Trophoblast cell (in vitro differentiated cells and primary cell): ENCODE results near the gene MIPOL1.
"Not testable (repeated sequence)": the region's sequence is repeated elsewhere in the genome, so short reads cannot be mapped to it uniquely, and the experiment has no call there.

ENCODE experiments used
- DNase-seq, 2 donors: peaks; one replicate each; pipeline ENCODE4 v3.0.0-alpha.2; 2016
- H2AFZ ChIP-seq: 2 replicates; pipeline ENCODE4 v1.6.1; 2013; ENCODE audit warnings: low read length, moderate library complexity, mild to moderate bottlenecking; ENCODE audit not compliant: insufficient read depth, poor library complexity
- H2AK5ac ChIP-seq: 2 replicates; pipeline ENCODE4 v1.6.1; 2013; ENCODE audit warnings: mild to moderate bottlenecking, low read length
- H2BK120ac ChIP-seq: 2 replicates; pipeline ENCODE4 v1.6.1; 2013; ENCODE audit warnings: low read length, mild to moderate bottlenecking, moderate library complexity; ENCODE audit not compliant: insufficient read depth, poor library complexity
- H2BK12ac ChIP-seq: 2 replicates; pipeline ENCODE4 v1.6.1; 2013; ENCODE audit warnings: mild to moderate bottlenecking, low read length, moderate library complexity
- H2BK5ac ChIP-seq: 2 replicates; pipeline ENCODE4 v1.6.1; 2013; ENCODE audit warnings: low read length, low read depth, moderate library complexity, mild to moderate bottlenecking; ENCODE audit not compliant: poor library complexity
- H3K14ac ChIP-seq: 2 replicates; pipeline ENCODE4 v1.6.1; 2013; ENCODE audit warnings: mild to moderate bottlenecking, low read length
- H3K18ac ChIP-seq: 2 replicates; pipeline ENCODE4 v1.6.1; 2013; ENCODE audit warnings: mild to moderate bottlenecking, low read length
- H3K23ac ChIP-seq: 2 replicates; pipeline ENCODE4 v1.6.1; 2013; ENCODE audit warnings: low read length
- H3K27ac ChIP-seq: 2 replicates; pipeline ENCODE4 v1.5.1; 2013; ENCODE audit warnings: low read depth, mild to moderate bottlenecking, inconsistent platforms, low read length, moderate library complexity
- H3K27me3 ChIP-seq: 2 replicates; pipeline ENCODE4 v1.6.1; 2013; ENCODE audit warnings: inconsistent platforms, mild to moderate bottlenecking, low read length, moderate library complexity; ENCODE audit not compliant: insufficient read depth
- H3K36me3 ChIP-seq, 2 experiments: 1 replicate in 1 of 2; 2 replicates in 1 of 2; pipeline ENCODE4 v1.6.1; 2013; ENCODE audit warnings: low read length in 2 of 2, mild to moderate bottlenecking in 2 of 2, moderate library complexity in 1 of 2; ENCODE audit not compliant: insufficient read depth in 2 of 2, control insufficient read depth in 1 of 2
- H3K4ac ChIP-seq: 2 replicates; pipeline ENCODE4 v1.6.1; 2013; ENCODE audit warnings: low read depth, mild to moderate bottlenecking, low read length, moderate library complexity
- H3K4me1 ChIP-seq, 2 experiments: 1 replicate in 1 of 2; 2 replicates in 1 of 2; pipeline ENCODE4 v1.6.1; 2013; ENCODE audit warnings: low read length in 2 of 2, mild to moderate bottlenecking in 2 of 2, moderate library complexity in 1 of 2; ENCODE audit not compliant: insufficient read depth in 2 of 2, control insufficient read depth in 1 of 2
- H3K4me2 ChIP-seq: 2 replicates; pipeline ENCODE4 v1.6.1; 2013; ENCODE audit warnings: inconsistent platforms, mild to moderate bottlenecking, low read length, moderate library complexity
- H3K4me3 ChIP-seq: 2 replicates; pipeline ENCODE4 v1.5.1; 2013; ENCODE audit warnings: mild to moderate bottlenecking, low read depth, low read length, inconsistent platforms
- H3K79me1 ChIP-seq: one replicate; pipeline ENCODE4 v1.6.1; 2013; ENCODE audit warnings: low read length
- H3K79me2 ChIP-seq: 2 replicates; pipeline ENCODE4 v1.6.1; 2013; ENCODE audit warnings: low read length, mild to moderate bottlenecking; ENCODE audit not compliant: control insufficient read depth, insufficient read depth, poor library complexity
- H3K9ac ChIP-seq: 2 replicates; pipeline ENCODE4 v1.6.1; 2013; ENCODE audit warnings: mild to moderate bottlenecking, low read length
- H3K9me3 ChIP-seq: 2 replicates; pipeline ENCODE4 v1.6.1; 2013; ENCODE audit warnings: low read depth, mild to moderate bottlenecking, control low read depth, inconsistent platforms, low read length; ENCODE audit not compliant: insufficient read depth
- H4K12ac ChIP-seq: 2 replicates; pipeline ENCODE4 v1.6.1; 2013; ENCODE audit warnings: low read depth, mild to moderate bottlenecking, low read length, moderate library complexity
- H4K8ac ChIP-seq: 2 replicates; pipeline ENCODE4 v1.6.1; 2013; ENCODE audit warnings: low read depth, mild to moderate bottlenecking, low read length, moderate library complexity
- H4K91ac ChIP-seq: one replicate; pipeline ENCODE4 v1.6.1; 2013; ENCODE audit warnings: low read depth, mild to moderate bottlenecking, low read length, moderate library complexity
- WGBS: extraction: QIAGEN DNeasy Blood & Tissue Kit; methylation state at CpG from one replicate; pipeline ENCODE4 v1.1.7; 2013; ENCODE audit warnings: missing lambda C conversion rate; ENCODE audit not compliant: insufficient read length, insufficient coverage; ENCODE audit errors: extremely low coverage; 5-methylcytosine and 5-hydroxymethylcytosine counted together

MIPOL1 gene

DNA sequence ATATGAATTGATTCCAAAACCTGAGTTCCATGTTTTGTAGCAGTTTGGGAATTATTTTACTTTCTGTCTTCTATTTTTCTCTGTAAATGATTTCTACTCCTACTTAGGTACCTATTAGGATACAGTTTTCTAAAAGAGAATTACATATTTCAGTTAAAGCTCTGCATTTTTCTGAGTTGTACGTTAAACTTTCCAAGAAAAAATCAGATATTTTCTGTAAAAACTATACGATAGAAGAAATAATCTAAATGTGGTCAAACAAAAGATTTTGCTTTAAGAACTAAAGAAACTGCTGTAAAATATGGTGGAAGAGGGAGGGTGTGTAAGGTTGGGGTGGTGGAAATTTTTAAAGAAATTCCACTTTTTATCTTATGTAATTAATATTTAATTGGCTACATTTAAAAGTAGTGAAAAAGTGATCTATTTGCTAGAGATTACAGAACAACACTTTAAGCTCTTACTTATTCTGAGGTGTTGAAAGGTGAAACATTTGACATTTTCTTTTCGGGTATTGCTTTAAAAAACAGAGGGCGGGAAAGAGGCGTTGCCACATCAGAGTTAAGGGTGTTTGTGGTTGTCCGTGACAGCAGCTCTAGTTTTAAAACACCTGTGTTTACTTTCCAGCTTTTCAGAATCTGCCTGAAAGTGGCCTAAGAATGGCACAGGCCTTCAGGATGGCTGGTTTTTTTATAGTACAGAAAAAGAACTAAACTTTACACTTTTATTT, 187.3 kb downstream of the MIPOL1 start:
- Histone ChIP-seq H2AFZ (no peak overlapping the region), H3K4me1 (no peaks in the 10 kb centered on the region), H3K79me1 (no peaks in the 10 kb centered on the region), H3K9ac (no peak overlapping the region), H3K27me3 (no peaks in the 10 kb centered on the region), H4K12ac (no peak overlapping the region), H3K4me3 (no peak overlapping the region), H2BK5ac (no peak overlapping the region), H4K91ac (no peak overlapping the region), H2BK12ac (no peak overlapping the region), H3K18ac (no peak overlapping the region), H4K8ac (no peak overlapping the region), H3K36me3 (no peaks in the 10 kb centered on the region), H3K4me2 (no peak overlapping the region), H3K27ac (no peak overlapping the region), H2BK120ac (no peak overlapping the region), H3K23ac (no peak overlapping the region), H3K9me3 (no peaks in the 10 kb centered on the region), H3K4ac (no peak overlapping the region), H3K79me2 (no peaks in the 10 kb centered on the region), H3K14ac (no peak overlapping the region), H2AK5ac (no peak overlapping the region)
- no CpG with 5 or more reads among the region's 6 CpGs for WGBS
- no peak for DNase-seq

- H4K91ac ChIP-seq, H3K79me2 ChIP-seq, H3K18ac ChIP-seq, H3K4me3 ChIP-seq, H3K4me2 ChIP-seq, H3K4ac ChIP-seq, H4K12ac ChIP-seq, H3K27me3 ChIP-seq, H3K36me3 ChIP-seq, H4K8ac ChIP-seq, H3K9ac ChIP-seq, H3K23ac ChIP-seq, H2AK5ac ChIP-seq, H3K27ac ChIP-seq, H3K79me1 ChIP-seq, H3K14ac ChIP-seq, H2AFZ ChIP-seq, H3K4me1 ChIP-seq, H2BK120ac ChIP-seq, H3K9me3 ChIP-seq, H2BK5ac ChIP-seq, DNase-seq, H2BK12ac ChIP-seq: not testable (repeated sequence)
- WGBS, result no CpG with 5 or more reads among the region's 8 CpGs
Measured at GRCh38 chr14:37397157-37397940, 199.6 kb downstream of the MIPOL1 start.

DNA sequence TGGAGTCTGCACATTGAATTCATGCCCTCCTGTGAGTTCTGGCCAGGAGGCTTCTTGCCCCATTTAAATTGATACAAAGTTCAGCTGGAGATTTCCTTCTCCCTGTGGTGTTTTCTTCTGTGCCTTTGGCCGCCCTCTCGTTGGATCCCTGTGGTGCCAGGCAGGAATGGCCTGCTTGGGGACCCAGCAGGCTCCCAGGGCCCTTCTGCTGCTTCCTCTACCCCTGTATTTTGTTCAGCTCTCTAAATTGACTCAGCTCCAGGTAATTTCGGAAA, 200.1 kb downstream of the MIPOL1 start:
- Histone ChIP-seq H4K12ac (peak overlapping the region; percentile 18), H3K27me3 (no peaks in the 10 kb centered on the region), H3K79me1 (no peaks in the 10 kb centered on the region), H3K14ac (no peak overlapping the region), H3K4me1 (no peaks in the 10 kb centered on the region), H4K91ac (no peak overlapping the region), H3K9me3 (no peaks in the 10 kb centered on the region), H3K27ac (no peak overlapping the region), H3K18ac (no peak overlapping the region), H2AFZ (no peak overlapping the region), H3K9ac (no peak overlapping the region), H3K4me3 (no peak overlapping the region), H3K4ac (no peak overlapping the region), H3K4me2 (no peak overlapping the region), H3K23ac (no peak overlapping the region), H3K79me2 (no peaks in the 10 kb centered on the region), H2BK120ac (no peak overlapping the region), H4K8ac (no peak overlapping the region), H2BK5ac (no peak overlapping the region), H2AK5ac (no peak overlapping the region), H2BK12ac (no peak overlapping the region), H3K36me3 (no peaks in the 10 kb centered on the region)
- no CpG with 5 or more reads among the region's 3 CpGs for WGBS
- no peak for DNase-seq

- Histone ChIP-seq H3K27me3 (no peaks in the 10 kb centered on the region), H2AK5ac (no peak overlapping the region), H3K9me3 (no peaks in the 10 kb centered on the region), H2BK12ac (no peak overlapping the region), H3K4me2 (no peak overlapping the region), H2BK120ac (no peak overlapping the region), H3K36me3 (no peaks in the 10 kb centered on the region), H3K14ac (no peak overlapping the region), H3K79me1 (no peaks in the 10 kb centered on the region), H3K9ac (no peak overlapping the region), H3K23ac (no peak overlapping the region), H4K91ac (no peak overlapping the region), H3K79me2 (no peaks in the 10 kb centered on the region), H3K4me1 (no peaks in the 10 kb centered on the region), H3K4ac (no peak overlapping the region), H2AFZ (no peak overlapping the region), H4K12ac (no peak overlapping the region), H3K27ac (no peak overlapping the region), H3K4me3 (no peak overlapping the region), H4K8ac (no peak overlapping the region), H2BK5ac (no peak overlapping the region), H3K18ac (no peak overlapping the region)
- no peak for DNase-seq
Measured at GRCh38 chr14:37399517-37399916, 201.8 kb downstream of the MIPOL1 start.
